Inferior parietal cortex (tissue), 1 donor: ENCODE results near the gene SCARF2.
"Not testable (repeated sequence)": the region's sequence is repeated elsewhere in the genome, so short reads cannot be mapped to it uniquely, and the experiment has no call there.

Experiments used
- DNase-seq: peaks from one replicate; pipeline ENCODE4 v3.0.0-alpha.2; 2016; ENCODE audit errors: extremely low spot score

Gene SCARF2

DNA sequence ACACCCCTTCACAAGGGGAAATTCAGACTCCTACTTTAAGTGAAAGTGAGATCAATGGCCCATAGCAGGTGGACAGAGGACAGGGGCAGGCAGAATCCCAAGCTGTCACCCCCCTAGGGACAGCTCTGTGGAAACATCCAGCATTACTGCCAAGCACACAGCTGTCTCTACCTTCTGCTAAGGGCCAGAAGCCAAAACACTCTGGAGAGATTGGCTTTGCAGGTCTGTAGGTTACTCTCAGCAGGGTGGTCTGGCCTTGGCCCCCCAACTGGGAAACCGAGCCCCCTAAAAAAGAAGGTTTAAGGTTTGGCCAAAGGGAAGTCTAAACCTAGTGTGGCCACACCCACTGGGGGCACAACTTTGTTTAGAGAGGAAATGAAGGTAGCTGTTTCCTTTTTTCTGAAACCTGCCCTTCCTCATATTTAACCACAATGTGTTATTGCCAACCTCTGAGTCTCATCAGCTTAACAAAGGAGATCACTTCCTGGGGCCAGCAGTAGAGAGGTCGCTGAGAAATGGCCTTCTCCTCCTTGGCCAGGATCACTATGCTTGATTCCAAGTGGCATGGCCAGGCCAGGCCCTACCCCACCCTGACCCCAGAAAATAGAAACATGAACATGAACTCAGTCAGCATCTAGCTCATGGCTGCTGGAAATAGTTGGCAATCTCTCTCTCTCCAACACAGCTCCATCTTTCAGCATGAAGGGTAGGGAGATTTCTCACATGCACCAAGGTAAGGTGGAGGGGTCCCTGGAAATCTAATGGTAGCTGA, 25.9 kb upstream of the SCARF2 start:
- no peak for DNase-seq

DNA sequence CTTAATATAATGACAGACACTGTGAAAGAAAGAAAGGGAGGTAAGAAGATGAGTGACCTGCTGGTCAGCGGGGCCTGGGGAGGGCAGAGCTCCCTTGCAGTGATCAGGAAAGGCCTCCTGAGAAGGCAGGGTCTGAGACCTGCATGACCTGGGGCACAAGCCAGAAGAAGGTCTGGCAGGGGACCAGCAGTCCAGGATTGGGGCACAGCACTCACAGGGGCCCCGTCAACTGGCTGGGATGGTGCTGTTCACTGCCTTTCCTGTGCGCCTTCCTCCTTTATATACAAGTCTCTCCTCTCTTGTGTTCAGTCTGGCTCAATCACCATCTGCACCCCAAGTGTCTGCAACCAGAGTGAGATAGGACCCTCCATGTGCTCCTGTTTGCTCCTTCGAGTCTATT, 22.2 kb upstream of the SCARF2 start:
- no peak for DNase-seq

DNA sequence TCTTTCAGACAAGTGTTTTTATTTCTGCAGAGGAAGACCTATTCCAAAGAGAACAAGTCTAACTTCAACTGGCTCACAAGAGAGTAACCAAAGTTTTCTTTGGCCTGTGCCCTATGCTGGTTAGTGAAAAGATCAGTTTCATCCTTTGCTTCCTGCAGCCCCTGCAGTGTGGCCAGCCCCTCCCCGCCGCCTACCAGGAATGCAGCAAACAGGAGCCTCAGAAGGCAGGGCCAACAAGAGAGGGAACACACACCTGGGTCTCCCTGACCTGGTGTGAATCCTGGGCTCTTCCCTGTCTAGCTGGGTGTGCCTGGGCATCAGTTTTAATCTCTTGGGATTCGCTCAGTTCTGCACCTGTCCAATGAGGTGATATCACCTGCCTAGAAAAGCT, 21.5 kb upstream of the SCARF2 start:
- DNase-seq: no peak

DNA sequence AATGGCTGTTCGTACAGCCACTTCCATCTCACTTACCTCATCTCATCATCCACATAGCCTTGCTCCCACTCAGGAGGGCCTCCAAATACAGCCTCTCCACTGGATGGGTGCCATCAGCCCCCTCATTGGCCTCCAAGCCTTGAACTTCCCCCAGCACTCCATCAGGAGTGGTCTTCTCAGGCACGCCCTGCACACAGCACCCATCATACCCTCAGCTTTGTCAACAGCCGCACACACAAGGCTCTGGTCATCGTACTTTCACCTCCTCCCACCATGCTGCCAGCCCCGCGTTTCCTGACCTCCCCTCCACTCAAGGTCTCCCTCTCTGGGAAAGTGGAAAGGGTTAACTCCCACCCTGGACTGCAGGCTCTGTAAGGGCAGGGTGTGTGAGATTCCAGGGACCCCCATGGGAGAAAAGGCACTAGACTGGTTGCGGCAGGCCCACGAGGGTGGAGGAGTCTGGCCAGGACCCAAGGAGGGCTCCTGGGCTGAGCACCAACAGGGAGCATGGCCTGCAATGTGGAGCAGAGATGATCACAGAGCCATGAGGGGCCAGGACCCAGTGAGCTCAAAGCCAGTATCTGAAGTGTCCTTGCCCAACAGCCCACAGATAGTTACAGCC, 21.0 kb upstream of the SCARF2 start:
- DNase-seq: no peak

DNA sequence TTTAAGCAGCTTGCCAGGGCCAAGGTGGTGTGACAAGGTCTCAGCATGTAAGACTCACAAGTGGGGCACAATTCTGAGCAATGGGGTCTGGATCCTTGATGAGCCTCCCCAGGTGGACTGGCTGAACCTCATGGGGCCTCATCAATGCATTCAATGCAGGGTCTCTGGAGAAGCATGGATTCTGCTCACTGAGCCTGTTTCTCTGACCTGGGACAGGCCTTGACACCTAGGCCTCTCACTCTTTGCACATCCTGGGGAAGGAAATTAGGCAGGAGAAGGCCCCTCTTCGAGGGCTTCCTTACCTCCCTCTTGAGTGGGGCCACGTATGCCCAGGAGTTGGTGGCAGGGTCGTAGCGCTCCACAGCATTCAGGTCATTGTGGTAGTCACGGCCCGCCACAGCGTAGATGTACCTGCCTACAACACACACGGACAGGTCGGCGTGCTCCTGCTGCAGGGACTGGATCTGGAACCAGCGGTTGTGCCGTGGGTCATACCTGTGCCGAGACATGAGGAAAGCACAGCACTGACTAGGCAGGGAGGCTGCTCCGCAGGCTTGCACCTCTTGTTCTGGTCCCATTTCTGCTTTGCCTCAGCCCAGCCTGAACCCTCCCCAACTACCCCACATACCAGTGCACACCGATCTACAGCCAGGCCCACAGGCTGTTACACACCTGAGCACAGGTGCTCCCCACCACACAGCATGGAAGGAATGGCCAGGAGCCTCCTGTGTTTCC, 20.0 kb upstream of the SCARF2 start:
- DNase-seq: no peak

DNA sequence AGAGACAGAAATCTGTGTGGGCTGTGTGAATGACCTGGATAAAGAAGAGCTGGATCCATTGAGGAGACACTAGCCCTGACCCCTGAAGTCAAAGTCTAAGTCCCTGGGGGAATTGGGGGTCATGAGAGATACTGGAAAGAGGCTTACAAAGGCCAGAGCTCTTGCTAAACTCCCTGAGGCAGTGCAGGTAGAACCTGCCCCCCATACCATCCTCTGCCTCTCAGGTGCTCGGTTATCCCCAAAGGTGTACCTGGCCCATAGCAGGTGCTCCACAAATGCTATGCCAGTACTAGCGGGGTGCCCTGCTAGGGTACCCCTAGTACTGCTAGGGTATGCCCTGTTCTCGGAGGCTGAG, 19.1 kb upstream of the SCARF2 start:
- DNase-seq: no peak

DNA sequence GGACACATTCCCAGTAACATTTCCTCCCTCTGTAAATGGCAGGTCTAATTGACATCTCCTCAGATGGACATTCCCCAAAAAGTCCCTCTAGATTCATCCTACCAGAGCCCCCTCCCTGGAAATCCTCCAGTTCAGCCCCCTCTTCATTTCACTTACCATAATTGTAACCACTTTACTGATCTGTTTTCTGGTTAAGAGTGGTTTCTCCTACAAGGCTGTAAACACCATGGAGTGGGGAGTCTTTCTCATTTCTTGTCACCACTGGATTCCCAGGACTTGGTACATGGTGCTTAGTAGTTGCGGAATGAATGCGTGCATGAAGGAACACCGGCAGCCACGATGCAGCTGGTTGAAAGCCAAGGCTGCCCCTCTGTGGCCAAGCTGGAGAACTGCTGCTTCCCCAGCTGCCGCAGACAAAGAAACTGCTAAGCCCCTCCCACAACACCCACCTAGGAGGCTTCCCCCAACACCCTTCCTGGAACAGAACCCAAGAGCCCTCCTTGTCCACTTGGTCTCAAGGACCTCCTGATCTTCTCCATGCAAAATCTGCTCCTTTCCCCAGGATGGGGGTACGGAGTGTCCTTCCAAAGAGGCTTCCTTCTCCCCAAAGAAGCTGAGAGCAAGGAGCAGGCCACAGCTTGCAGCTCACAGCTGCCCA, 18.6 kb upstream of the SCARF2 start:
- DNase-seq: peak; percentile 81

DNA sequence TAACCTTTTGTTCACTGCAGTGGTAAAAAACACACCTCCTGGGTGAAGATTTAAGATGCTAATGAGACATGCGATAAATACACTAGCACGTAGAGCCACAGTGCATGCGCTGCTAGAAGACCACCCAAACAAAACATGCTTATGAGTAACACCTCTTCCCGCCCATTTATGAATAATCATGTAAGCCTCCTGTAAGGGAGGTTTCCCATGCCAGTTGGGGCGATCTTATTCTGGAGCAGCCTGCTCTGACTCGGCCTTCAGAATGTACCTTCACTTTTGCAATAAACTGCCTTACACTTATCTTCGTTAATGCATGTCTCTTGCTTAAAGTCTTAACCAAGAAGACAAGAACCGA, 18.1 kb upstream of the SCARF2 start:
- no peak for DNase-seq

DNA sequence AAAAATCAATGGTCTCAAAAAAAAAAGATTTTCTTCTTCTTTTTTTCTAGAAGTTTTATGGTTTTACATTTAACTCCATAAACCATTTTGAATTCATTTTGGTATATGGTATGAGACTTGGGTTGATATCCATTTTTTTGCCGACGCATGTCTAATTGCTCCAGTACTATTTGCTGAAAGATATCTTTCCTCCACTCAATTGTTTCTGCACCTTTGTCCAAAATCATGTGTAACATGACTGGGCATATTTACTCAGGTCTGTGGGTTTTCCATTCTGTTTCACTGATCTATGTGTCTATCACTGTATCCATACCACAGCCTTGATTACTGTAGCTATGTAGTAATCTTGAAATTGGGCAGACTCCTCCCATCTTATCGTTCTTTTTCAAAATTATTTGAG, 15.6 kb upstream of the SCARF2 start:
- DNase-seq: no peak

DNA sequence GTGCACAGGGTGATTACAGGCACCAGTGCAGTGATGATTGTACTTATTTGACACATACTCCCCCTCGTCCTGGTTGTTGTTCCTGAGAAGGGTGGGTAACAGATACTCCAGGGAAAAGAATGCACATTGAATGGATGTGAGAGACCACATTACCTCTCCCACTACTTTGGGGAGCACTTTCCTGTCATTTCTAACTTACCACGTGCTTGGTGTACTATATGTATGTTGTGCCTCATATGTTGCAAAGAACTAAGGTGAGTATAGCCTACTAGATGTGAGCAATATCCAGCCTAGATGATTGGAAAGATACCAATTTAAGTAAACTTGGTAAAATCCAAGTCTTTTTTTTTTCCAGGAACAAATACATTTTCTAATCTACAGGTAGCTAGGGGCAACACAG, 14.3 kb upstream of the SCARF2 start:
- DNase-seq: no peak

DNA sequence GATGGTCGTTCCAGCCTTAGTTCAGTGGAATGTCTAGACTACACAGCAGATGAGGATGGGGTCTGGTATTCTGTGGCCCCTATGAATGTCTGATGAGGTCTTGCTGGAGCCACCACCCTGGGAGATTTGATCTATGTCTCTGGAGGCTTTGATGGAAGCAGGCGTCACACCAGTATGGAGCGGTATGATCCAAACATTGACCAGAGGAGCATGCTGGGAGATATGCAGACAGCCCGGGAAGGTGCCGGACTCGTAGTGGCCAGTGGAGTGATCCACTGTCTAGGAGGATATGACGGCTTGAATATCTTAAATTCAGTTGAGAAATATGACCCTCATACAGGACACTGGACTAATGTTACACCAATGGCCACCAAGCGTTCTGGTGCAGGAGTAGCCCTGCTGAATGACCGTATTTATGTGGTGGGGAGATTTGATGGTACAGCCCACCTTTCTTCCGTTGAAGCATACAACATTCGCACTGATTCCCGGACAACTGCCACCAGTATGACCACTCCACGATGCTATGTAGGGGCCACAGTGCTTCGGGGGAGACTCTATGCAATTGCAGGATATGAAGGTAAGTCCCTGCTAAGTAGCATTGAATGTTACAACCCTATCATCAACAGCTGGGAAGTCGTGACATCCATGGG, 13.6 kb upstream of the SCARF2 start:
- DNase-seq: not testable (repeated sequence)

DNA sequence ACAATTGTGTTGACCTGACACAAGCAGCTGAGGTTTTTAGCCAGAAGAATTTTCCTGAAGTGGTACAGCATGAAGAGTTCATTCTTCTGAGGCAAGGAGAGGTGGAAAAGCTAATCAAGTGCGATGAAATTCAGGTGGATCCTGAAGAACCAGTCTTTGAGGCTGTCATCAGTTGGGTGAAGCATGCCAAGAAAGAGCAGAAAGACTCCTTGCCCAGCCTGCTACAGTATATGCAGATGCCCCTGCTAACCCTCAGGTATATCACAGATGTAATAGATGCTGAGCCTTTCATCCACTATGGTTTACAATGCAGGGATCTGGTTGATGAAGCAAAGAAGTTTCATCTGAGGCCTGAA, 12.9 kb upstream of the SCARF2 start:
- no peak for DNase-seq

DNA sequence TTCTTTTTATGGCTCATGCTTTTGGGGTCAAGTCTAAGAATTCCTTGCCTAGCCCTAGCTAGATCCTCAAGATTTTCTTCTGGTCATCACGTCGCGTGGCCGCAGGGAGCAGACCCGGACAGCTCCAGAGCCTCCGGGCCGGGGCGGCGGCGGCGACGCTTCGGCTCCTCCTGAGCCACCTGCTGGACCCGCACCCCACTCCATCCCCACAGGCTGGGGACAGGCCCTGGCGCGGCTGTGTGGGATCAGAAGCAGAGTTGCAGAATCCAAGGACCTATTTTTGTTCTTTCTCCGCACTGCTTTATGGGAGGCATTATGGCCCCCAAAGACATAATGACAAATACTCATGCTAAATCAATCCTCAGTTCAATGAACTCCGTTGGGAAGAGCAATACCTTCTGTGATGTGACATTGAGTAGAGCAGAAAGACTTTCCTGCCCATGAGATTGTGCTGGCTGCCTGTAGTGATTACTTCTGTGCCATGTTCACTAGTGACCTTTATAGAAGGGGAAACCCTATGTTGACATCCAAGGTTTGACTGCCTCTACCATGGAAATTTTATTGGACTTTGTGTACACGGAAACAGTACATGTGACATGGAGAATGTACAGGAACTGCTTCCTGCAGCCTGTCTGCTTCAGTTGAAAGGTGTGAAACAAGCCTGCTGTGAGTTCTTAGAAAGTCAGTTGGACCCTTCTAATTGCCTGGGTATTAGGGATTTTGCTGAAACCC, 12.4 kb upstream of the SCARF2 start:
- no peak for DNase-seq

DNA sequence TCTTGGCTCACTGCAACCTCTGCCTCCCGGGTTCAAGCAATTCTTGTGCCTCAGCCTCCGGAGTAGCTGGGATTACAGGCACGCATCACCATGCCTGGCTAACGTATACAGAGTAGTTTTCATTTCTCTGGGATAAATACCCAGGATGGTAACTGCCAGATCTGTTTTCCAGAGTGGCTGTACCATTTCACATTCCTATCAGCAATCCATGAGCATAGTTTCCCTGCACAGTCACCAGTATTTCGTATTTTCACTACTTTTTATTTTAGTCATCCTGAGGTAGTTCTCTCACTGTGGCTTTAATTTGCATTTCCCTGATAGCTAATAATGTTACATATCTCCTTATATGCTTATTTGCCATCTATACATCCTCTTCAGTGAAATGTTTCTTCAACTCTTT, 11.0 kb upstream of the SCARF2 start:
- DNase-seq: no peak

DNA sequence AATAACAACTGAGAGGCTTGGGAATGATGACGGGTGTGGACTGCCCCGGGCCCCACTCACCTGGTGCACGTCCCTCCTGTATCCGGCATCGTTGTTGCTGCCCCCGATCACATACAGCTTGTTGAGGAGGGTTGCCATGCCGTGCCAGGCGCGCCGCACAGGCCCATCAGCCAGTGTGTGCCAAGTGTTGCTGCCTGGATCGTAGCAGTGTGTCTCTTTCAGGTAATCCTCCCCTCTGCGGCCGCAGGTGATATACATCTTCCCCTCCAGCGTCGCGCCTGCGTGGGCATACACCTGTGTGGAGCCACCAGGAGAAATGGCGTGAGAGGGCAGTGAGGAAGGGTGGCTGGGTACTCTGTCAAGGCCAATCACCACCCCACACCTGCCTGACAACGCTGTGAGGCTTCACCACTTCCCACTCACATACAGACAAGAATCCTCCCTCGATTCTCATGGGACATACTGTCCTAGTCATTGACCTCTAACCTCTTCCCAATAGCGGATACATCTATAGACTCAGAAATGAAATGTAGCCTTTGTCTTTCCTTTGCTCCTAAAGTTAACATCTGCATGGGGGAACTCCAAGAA, 8.9 kb upstream of the SCARF2 start:
- DNase-seq: no peak

DNA sequence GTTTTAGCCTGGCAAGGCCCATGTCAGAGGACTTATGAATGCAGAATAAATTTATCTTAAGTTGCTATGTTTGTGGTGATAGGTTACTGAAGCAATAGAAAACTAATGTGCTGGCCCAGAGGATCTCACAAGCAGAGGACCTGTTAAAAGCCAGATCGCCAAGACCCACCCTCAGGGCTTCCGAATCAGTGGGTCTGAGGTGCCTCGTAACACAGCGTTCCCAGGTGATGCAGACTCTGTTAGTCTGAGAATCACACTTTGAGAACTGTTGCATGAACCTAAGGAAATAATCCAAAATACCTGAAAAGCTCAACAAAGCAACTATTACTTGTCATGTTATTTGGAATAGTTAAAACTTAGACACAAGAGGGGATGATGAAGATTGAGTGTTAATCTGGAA, 6.7 kb upstream of the SCARF2 start:
- no peak for DNase-seq

DNA sequence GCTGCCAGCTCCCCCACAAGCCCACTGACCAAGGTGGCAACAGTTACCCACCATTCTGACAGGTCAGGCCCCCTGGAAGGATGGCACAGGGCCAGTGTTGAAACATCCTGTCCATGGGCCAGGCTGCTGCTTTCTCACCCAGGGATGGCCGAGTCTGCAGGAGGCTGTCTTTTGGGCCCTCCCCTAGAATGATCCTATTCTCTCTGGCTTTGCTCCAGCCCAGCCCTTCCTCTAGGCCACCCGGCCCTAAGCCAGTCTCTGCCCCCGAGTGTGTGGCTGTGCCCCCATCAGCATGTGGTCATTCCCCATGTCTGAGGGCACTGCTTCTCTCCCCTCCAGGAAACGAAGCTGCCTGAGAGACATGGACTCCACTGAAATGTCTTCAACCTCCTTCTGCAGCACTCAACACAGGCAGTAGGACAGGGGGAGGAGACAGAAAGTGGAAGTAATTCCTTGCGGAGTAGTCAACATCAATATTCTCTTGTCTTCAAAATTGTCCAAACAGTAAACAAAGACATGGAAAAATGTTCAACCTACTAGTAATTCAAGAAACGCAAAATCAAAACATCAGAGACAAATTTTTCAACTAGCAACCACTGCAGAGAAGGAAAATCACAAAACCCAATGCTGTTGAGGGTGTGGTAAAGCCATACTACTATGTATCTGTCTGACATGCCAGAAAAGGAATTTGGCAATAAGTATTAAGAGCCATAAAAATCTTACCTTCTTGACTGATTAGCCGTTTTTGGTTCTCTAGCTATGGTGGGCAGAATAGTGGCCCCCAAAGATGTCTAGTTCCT, 5.1 kb upstream of the SCARF2 start:
- DNase-seq: no peak

DNA sequence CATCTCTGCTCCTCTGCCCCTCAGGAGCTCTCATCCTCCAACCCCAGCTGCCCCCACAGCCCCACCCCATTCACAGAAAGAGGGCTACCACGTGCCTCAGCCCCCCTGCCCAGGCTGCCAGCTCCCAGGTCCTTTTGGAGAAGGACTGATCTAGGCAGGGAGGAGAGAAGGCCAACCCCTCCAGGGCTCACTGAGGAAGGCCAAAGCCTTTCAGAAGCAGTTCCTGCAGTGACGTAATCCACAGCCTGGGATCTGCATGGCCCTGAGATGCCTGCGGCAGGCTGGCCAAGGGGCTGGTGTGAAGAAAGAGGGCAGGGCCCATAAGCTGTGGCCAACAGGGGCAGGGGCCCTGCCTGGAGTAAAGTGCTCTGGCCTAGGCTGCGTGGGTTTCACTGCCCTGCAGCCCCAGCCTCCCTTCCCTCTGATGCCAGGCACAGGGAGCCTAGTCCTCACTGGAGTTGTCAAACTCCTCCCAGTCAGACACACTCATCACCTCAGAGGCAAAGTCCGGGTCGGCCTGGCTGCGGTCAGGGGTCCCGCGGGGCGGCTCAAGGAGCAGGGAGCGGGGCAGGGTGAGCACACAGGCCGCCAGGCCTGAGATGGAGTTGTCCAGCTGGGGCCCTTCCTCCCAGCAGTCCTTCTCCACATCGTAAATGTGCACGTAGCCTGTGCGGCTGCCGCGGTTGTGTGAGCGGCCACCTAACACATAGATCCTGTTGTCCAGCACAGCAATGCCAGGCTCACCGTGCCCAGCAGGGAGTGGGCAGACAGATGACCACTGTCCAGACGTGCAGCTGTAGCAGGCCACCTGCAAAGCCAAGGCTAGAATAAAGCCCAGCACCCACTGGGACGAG, 4.2 kb upstream of the SCARF2 start:
- no peak for DNase-seq
